ENCODE results near the gene SIM1.
A peak's percentile ranks its signal among the peaks of the same experiment; 100 is the strongest.

Gene SIM1

GRCh38 chr6:100420711-100421110, 44.0 kb downstream of the SIM1 start:
- Histone ChIP-seq H2AFZ (ENCODE audit: low read length) (no peak overlapping the region), H3K36me3 (ENCODE audit: insufficient read depth, low read length) (no peaks in the 10 kb centered on the region), H3K9me2 (replicated peaks; ENCODE audit: low read depth, low read length) (no peaks in the 10 kb centered on the region), H3K9me3 (ENCODE audit: insufficient read depth, low read depth, low read length) (no peaks in the 10 kb centered on the region), H3K4me3 (ENCODE audit: low read length, poor library complexity, severe bottlenecking) (no peak overlapping the region), H3F3A (ENCODE audit: low read depth) (no peaks in the 10 kb centered on the region), H3K27me3 (ENCODE audit: insufficient read depth, low read length, poor library complexity, severe bottlenecking) (no peaks in the 10 kb centered on the region), H3K4me1 (ENCODE audit: insufficient read depth, low read length, poor library complexity, severe bottlenecking) (peaks cover under 1% of the 10 kb centered on the region), H4K20me1 (ENCODE audit: insufficient read depth, low read length, poor library complexity, severe bottlenecking) (no peaks in the 10 kb centered on the region), H3K4me2 (ENCODE audit: low read depth, low read length, poor library complexity, severe bottlenecking) (no peak overlapping the region), H3K9ac (ENCODE audit: low read depth, low read length, poor library complexity, severe bottlenecking) (no peak overlapping the region), H3K79me2 (ENCODE audit: insufficient read depth, low read length) (no peaks in the 10 kb centered on the region)
- TF ChIP-seq CTCF (conservative IDR thresholded peaks at IDR 0.05; ENCODE audit: low read length), result no peak
- TF ChIP-seq EZH2phosphoT487 (IDR thresholded peaks at IDR 0.05; ENCODE audit: borderline replicate concordance), result no peak

GRCh38 chr6:100417036-100417435, 47.7 kb downstream of the SIM1 start:
- no peak overlapping the region for H2AFZ ChIP-seq (ENCODE audit: low read length)
- no peak for TF ChIP-seq CTCF (conservative IDR thresholded peaks at IDR 0.05; ENCODE audit: low read length)
- no peak for TF ChIP-seq EZH2phosphoT487 (IDR thresholded peaks at IDR 0.05; ENCODE audit: borderline replicate concordance)
- no peaks in the 10 kb centered on the region for H3F3A ChIP-seq (ENCODE audit: low read depth)

GRCh38 chr6:100415768-100416167, 49.0 kb downstream of the SIM1 start:
- Histone ChIP-seq H3K9me2 (replicated peaks; ENCODE audit: low read depth, low read length) (no peaks in the 10 kb centered on the region), H3K4me2 (ENCODE audit: low read depth, low read length, poor library complexity, severe bottlenecking) (no peak overlapping the region), H3K36me3 (ENCODE audit: insufficient read depth, low read length) (no peaks in the 10 kb centered on the region), H4K20me1 (ENCODE audit: insufficient read depth, low read length, poor library complexity, severe bottlenecking) (no peaks in the 10 kb centered on the region), H3K4me3 (ENCODE audit: low read length, poor library complexity, severe bottlenecking) (no peak overlapping the region), H3K79me2 (ENCODE audit: insufficient read depth, low read length) (no peaks in the 10 kb centered on the region), H3F3A (ENCODE audit: low read depth) (no peaks in the 10 kb centered on the region), H3K9me3 (ENCODE audit: insufficient read depth, low read depth, low read length) (no peaks in the 10 kb centered on the region), H3K27me3 (ENCODE audit: insufficient read depth, low read length, poor library complexity, severe bottlenecking) (no peaks in the 10 kb centered on the region), H2AFZ (ENCODE audit: low read length) (peak overlapping the region; percentile 72), H3K4me1 (ENCODE audit: insufficient read depth, low read length, poor library complexity, severe bottlenecking) (peaks cover 6% of the 10 kb centered on the region), H3K9ac (ENCODE audit: low read depth, low read length, poor library complexity, severe bottlenecking) (no peak overlapping the region)
- TF ChIP-seq CTCF (conservative IDR thresholded peaks at IDR 0.05; ENCODE audit: low read length) (no peak), EZH2phosphoT487 (IDR thresholded peaks at IDR 0.05; ENCODE audit: borderline replicate concordance) (no peak)

More at GRCh38 chr6:100417036-100417435, 47.7 kb downstream of the SIM1 start:
- Histone ChIP-seq H3K4me2 (ENCODE audit: low read depth, low read length, poor library complexity, severe bottlenecking) (no peak overlapping the region), H3K27me3 (ENCODE audit: insufficient read depth, low read length, poor library complexity, severe bottlenecking) (no peaks in the 10 kb centered on the region), H3K4me1 (ENCODE audit: insufficient read depth, low read length, poor library complexity, severe bottlenecking) (peaks cover 6% of the 10 kb centered on the region), H3K9me3 (ENCODE audit: insufficient read depth, low read depth, low read length) (no peaks in the 10 kb centered on the region), H3K9ac (ENCODE audit: low read depth, low read length, poor library complexity, severe bottlenecking) (no peak overlapping the region), H3K4me3 (ENCODE audit: low read length, poor library complexity, severe bottlenecking) (no peak overlapping the region), H3K9me2 (replicated peaks; ENCODE audit: low read depth, low read length) (no peaks in the 10 kb centered on the region), H3K36me3 (ENCODE audit: insufficient read depth, low read length) (no peaks in the 10 kb centered on the region), H4K20me1 (ENCODE audit: insufficient read depth, low read length, poor library complexity, severe bottlenecking) (no peaks in the 10 kb centered on the region), H3K79me2 (ENCODE audit: insufficient read depth, low read length) (no peaks in the 10 kb centered on the region)
